Epidermal melanocyte (primary cell): ENCODE data around the gene BUD23.
"Not testable (repeated sequence)": the region's sequence is repeated elsewhere in the genome, so short reads cannot be mapped to it uniquely, and the experiment has no call there.

Source experiments
- DNase-seq: peaks from one replicate; pipeline ENCODE4 v3.0.0; 2011; ENCODE audit warnings: low spot score; ENCODE audit not compliant: insufficient read length

BUD23 gene

GRCh38 chr7:73718905-73719805 is 35.8 kb downstream of the BUD23 start, which contains the start of gene STX1A:
Gene STX1A (minus strand): TSS chr7:73719669. CDS start chr7:73719631, 38 bp downstream.
- peak; percentile 82 for DNase-seq

GRCh38 chr7:73719806-73720169 is 36.4 kb downstream of the BUD23 start:
- no peak for DNase-seq

GRCh38 chr7:73720443-73720842 is 37.0 kb downstream of the BUD23 start:
- DNase-seq: not testable (repeated sequence)

- no peak for DNase-seq
These were observed 38.0 kb downstream of the BUD23 start for GRCh38 chr7:73721377-73721817.

GRCh38 chr7:73722182-73722581 is 38.8 kb downstream of the BUD23 start:
- not testable (repeated sequence) for DNase-seq

GRCh38 chr7:73722785-73723184 is 39.4 kb downstream of the BUD23 start:
- no peak for DNase-seq

GRCh38 chr7:73723813-73724212 is 40.4 kb downstream of the BUD23 start:
- no peak for DNase-seq

- DNase-seq: no peak
These were observed 42.7 kb downstream of the BUD23 start for GRCh38 chr7:73726083-73726466.

GRCh38 chr7:73727952-73728351 is 44.6 kb downstream of the BUD23 start:
- DNase-seq: no peak

GRCh38 chr7:73728551-73728950 is 45.2 kb downstream of the BUD23 start:
- no peak for DNase-seq

- no peak for DNase-seq
These were observed 47.1 kb downstream of the BUD23 start for GRCh38 chr7:73730485-73730884.

- no peak for DNase-seq
These were observed 49.0 kb downstream of the BUD23 start for GRCh38 chr7:73732397-73732796.

GRCh38 chr7:73734619-73735527 is 51.5 kb downstream of the BUD23 start:
- no peak for DNase-seq

GRCh38 chr7:73735528-73735905 is 52.1 kb downstream of the BUD23 start:
- DNase-seq: no peak

- no peak for DNase-seq
These were observed 53.5 kb downstream of the BUD23 start for GRCh38 chr7:73736885-73737284.

- no peak for DNase-seq
These were observed 54.3 kb downstream of the BUD23 start for GRCh38 chr7:73737491-73738219.

- peak; percentile 54 for DNase-seq
These were observed 54.8 kb downstream of the BUD23 start for GRCh38 chr7:73738220-73738611.

GRCh38 chr7:73738612-73739386 is 55.4 kb downstream of the BUD23 start, which contains the start of gene ABHD11:
Gene ABHD11 (minus strand): TSS chr7:73738802. CDS start chr7:73738770, 32 bp downstream.
- DNase-seq: peak; percentile 93

- DNase-seq: no peak
These were observed 56.0 kb downstream of the BUD23 start for GRCh38 chr7:73739387-73739767.

- no peak for DNase-seq
These were observed 56.8 kb downstream of the BUD23 start for GRCh38 chr7:73740212-73740611.

GRCh38 chr7:73740771-73741170 is 57.4 kb downstream of the BUD23 start:
- no peak for DNase-seq
